Activated T-helper 2 cell treated with anti-CD3 and anti-CD28 coated beads, Interferon-gamma antibody, Interleukin-2, Interleukin-4, amounts not matched to agents 10 μg/mL and 5 μg/mL and 100 μg/mL, durations not matched to agents 14 hours and 24 hours and 36 hours (primary cell): Measurements from ENCODE around the gene SLFNL1. TPM values are rescaled to one million over a fixed set of nuclear protein-coding genes. Genes with fewer than 3 reads are reported as not detected.

Experiments
- DNase-seq: peaks from one replicate; pipeline ENCODE4 v3.0.0; 2021; ENCODE audit warnings: low spot score
- H3K27ac Mint-ChIP-seq: one replicate; pipeline ENCODE4 v1.8.0; 2021; ENCODE audit warnings: mixed read lengths
- H3K27me3 Mint-ChIP-seq: one replicate; pipeline ENCODE4 v1.8.0; 2021; ENCODE audit warnings: low read depth, mixed read lengths
- H3K36me3 Mint-ChIP-seq: one replicate; pipeline ENCODE4 v1.8.0; 2021; ENCODE audit warnings: low read depth, mixed read lengths
- H3K4me1 Mint-ChIP-seq: one replicate; pipeline ENCODE4 v1.8.0; 2021; ENCODE audit warnings: low read depth, mixed read lengths
- H3K4me3 Mint-ChIP-seq: one replicate; pipeline ENCODE4 v1.8.0; 2021; ENCODE audit warnings: low read depth, mild to moderate bottlenecking, moderate library complexity, mixed read lengths
- H3K9me3 Mint-ChIP-seq: one replicate; pipeline ENCODE4 v1.8.0; 2021; ENCODE audit warnings: mixed read lengths
- intact Hi-C: fragments of 100-400 bp; cut with micrococcal nuclease; formaldehyde crosslinking; loops from one replicate; pipeline ENCODE4 v1.15.1; 2023
- total RNA-seq: library from RNA; stranded (reverse); gene quantifications from 2 replicates; pipeline ENCODE4 v1.2.3, GENCODE V29; 2022

The SLFNL1 gene
- total RNA-seq, 1 donor from 2014 or later = 0.14 TPM

- Mint-ChIP-seq H3K9me3 (no peaks in the 10 kb centered on the region), H3K4me3 (no peak overlapping the region), H3K4me1 (peaks cover 9% of the 10 kb centered on the region), H3K27me3 (no peaks in the 10 kb centered on the region), H3K36me3 (peaks cover 91% of the 10 kb centered on the region), H3K27ac (no peak overlapping the region)
- no peak for DNase-seq
- intact Hi-C loops = no loop called here
Measured at GRCh38 chr1:40997096-40997495, 24.4 kb downstream of the SLFNL1 start.

- no peaks in the 10 kb centered on the region for H3K27me3 Mint-ChIP-seq
- H3K4me1 Mint-ChIP-seq = peaks cover 31% of the 10 kb centered on the region
- H3K36me3 Mint-ChIP-seq = peaks cover 98% of the 10 kb centered on the region
- no peak overlapping the region for H3K4me3 Mint-ChIP-seq
- H3K27ac Mint-ChIP-seq = no peak overlapping the region
- intact Hi-C loops = loop anchor here (10.0 kb wide), 2 partner anchors 256 to 1696 kb away; partner anchors contain the start of genes SCMH1 and YBX1
- no peak for DNase-seq
- H3K9me3 Mint-ChIP-seq = no peaks in the 10 kb centered on the region
Measured at GRCh38 chr1:40989066-40989465, 32.5 kb downstream of the SLFNL1 start.

GRCh38 chr1:40988280-40988679, 33.2 kb downstream of the SLFNL1 start:
- Mint-ChIP-seq H3K36me3 (peaks cover 98% of the 10 kb centered on the region), H3K27me3 (no peaks in the 10 kb centered on the region), H3K9me3 (no peaks in the 10 kb centered on the region), H3K27ac (peak overlapping the region; percentile 40), H3K4me3 (no peak overlapping the region), H3K4me1 (peaks cover 38% of the 10 kb centered on the region)
- DNase-seq = no peak
- intact Hi-C loops = loop anchor here (10.0 kb wide), 2 partner anchors 257 to 1697 kb away; partner anchors contain the start of genes SCMH1 and YBX1

- no peaks in the 10 kb centered on the region for H3K9me3 Mint-ChIP-seq
- peak overlapping the region; percentile 55 for H3K27ac Mint-ChIP-seq
- intact Hi-C loops = loop anchor here (10.0 kb wide), 2 partner anchors 257 to 1697 kb away; partner anchors contain the start of genes SCMH1 and YBX1
- H3K4me1 Mint-ChIP-seq = peaks cover 43% of the 10 kb centered on the region
- no peak for DNase-seq
- peaks cover 98% of the 10 kb centered on the region for H3K36me3 Mint-ChIP-seq
- H3K27me3 Mint-ChIP-seq = no peaks in the 10 kb centered on the region
- H3K4me3 Mint-ChIP-seq = no peak overlapping the region
Measured at GRCh38 chr1:40987439-40988276, 33.9 kb downstream of the SLFNL1 start.

- Mint-ChIP-seq H3K36me3 (peaks cover 98% of the 10 kb centered on the region), H3K27me3 (no peaks in the 10 kb centered on the region), H3K4me1 (peaks cover 50% of the 10 kb centered on the region), H3K9me3 (no peaks in the 10 kb centered on the region), H3K27ac (peak overlapping the region; percentile 55), H3K4me3 (no peak overlapping the region)
- no peak for DNase-seq
- intact Hi-C loops = loop anchor here (10.0 kb wide), 2 partner anchors 258 to 1698 kb away; partner anchors contain the start of genes SCMH1 and YBX1
Measured at GRCh38 chr1:40986956-40987355, 34.6 kb downstream of the SLFNL1 start.

GRCh38 chr1:40986328-40986783, 35.2 kb downstream of the SLFNL1 start:
- peaks cover 96% of the 10 kb centered on the region for H3K36me3 Mint-ChIP-seq
- H3K27ac Mint-ChIP-seq = peak overlapping the region; percentile 72
- no peak overlapping the region for H3K4me3 Mint-ChIP-seq
- intact Hi-C loops = loop anchor here (10.0 kb wide), 2 partner anchors 258 to 1698 kb away; partner anchors contain the start of genes SCMH1 and YBX1
- no peaks in the 10 kb centered on the region for H3K9me3 Mint-ChIP-seq
- no peak for DNase-seq
- peaks cover 54% of the 10 kb centered on the region for H3K4me1 Mint-ChIP-seq
- H3K27me3 Mint-ChIP-seq = no peaks in the 10 kb centered on the region

GRCh38 chr1:40985875-40986274, 35.6 kb downstream of the SLFNL1 start:
- no peak overlapping the region for H3K4me3 Mint-ChIP-seq
- DNase-seq = no peak
- intact Hi-C loops = loop anchor here (10.0 kb wide), 2 partner anchors 259 to 1699 kb away; partner anchors contain the start of genes SCMH1 and YBX1

GRCh38 chr1:40985161-40985560, 36.4 kb downstream of the SLFNL1 start:
- Mint-ChIP-seq H3K36me3 (peaks cover 95% of the 10 kb centered on the region), H3K9me3 (no peaks in the 10 kb centered on the region), H3K27ac (peak overlapping the region; percentile 72), H3K4me1 (peaks cover 58% of the 10 kb centered on the region), H3K27me3 (no peaks in the 10 kb centered on the region), H3K4me3 (no peak overlapping the region)
- intact Hi-C loops = loop anchor here (10.0 kb wide), 2 partner anchors 260 to 1700 kb away; partner anchors contain the start of genes SCMH1 and YBX1
- no peak for DNase-seq

More at GRCh38 chr1:40985875-40986274, 35.6 kb downstream of the SLFNL1 start:
- Mint-ChIP-seq H3K9me3 (no peaks in the 10 kb centered on the region), H3K27ac (peak overlapping the region; percentile 72), H3K4me1 (peaks cover 59% of the 10 kb centered on the region), H3K27me3 (no peaks in the 10 kb centered on the region), H3K36me3 (peaks cover 96% of the 10 kb centered on the region)

GRCh38 chr1:40984531-40984930, 37.0 kb downstream of the SLFNL1 start:
- Mint-ChIP-seq H3K4me1 (peaks cover 58% of the 10 kb centered on the region), H3K9me3 (no peaks in the 10 kb centered on the region), H3K27ac (peak overlapping the region; percentile 93), H3K4me3 (peak overlapping the region; percentile 66), H3K36me3 (peaks cover 89% of the 10 kb centered on the region), H3K27me3 (no peaks in the 10 kb centered on the region)
- intact Hi-C loops = loop anchor here (1.0 to 10.0 kb wide), 4 partner anchors 19 to 1700 kb away; partner anchors contain the start of genes NFYC, SCMH1 and YBX1
- no peak for DNase-seq

- peak overlapping the region; percentile 66 for H3K4me3 Mint-ChIP-seq
- H3K27ac Mint-ChIP-seq = peak overlapping the region; percentile 93
- DNase-seq = no peak
- intact Hi-C loops = loop anchor here (1.0 to 10.0 kb wide), 4 partner anchors 19 to 1701 kb away; partner anchors contain the start of genes NFYC, SCMH1 and YBX1
- H3K27me3 Mint-ChIP-seq = no peaks in the 10 kb centered on the region
- peaks cover 84% of the 10 kb centered on the region for H3K36me3 Mint-ChIP-seq
- peaks cover 59% of the 10 kb centered on the region for H3K4me1 Mint-ChIP-seq
- no peaks in the 10 kb centered on the region for H3K9me3 Mint-ChIP-seq
Measured at GRCh38 chr1:40984066-40984465, 37.5 kb downstream of the SLFNL1 start.

- intact Hi-C loops = loop anchor here (5.0 to 10.0 kb wide), 3 partner anchors 262 to 1702 kb away; partner anchors contain the start of genes NFYC, SCMH1 and YBX1
- Mint-ChIP-seq H3K4me1 (peaks cover 59% of the 10 kb centered on the region), H3K36me3 (peaks cover 77% of the 10 kb centered on the region), H3K27me3 (no peaks in the 10 kb centered on the region), H3K9me3 (no peaks in the 10 kb centered on the region), H3K27ac (peak overlapping the region; percentile 78), H3K4me3 (peak overlapping the region; percentile 10)
- DNase-seq = no peak
Measured at GRCh38 chr1:40983286-40983685, 38.2 kb downstream of the SLFNL1 start.

- no peak overlapping the region for H3K4me3 Mint-ChIP-seq
Measured at GRCh38 chr1:40982721-40983120, 38.8 kb downstream of the SLFNL1 start.

More at GRCh38 chr1:40982721-40983120, 38.8 kb downstream of the SLFNL1 start:
- no peaks in the 10 kb centered on the region for H3K9me3 Mint-ChIP-seq
- peaks cover 71% of the 10 kb centered on the region for H3K36me3 Mint-ChIP-seq
- H3K27ac Mint-ChIP-seq = no peak overlapping the region
- DNase-seq = no peak
- peaks cover 59% of the 10 kb centered on the region for H3K4me1 Mint-ChIP-seq
- intact Hi-C loops = loop anchor here (5.0 to 10.0 kb wide), 3 partner anchors 262 to 1702 kb away; partner anchors contain the start of genes NFYC, SCMH1 and YBX1
- H3K27me3 Mint-ChIP-seq = no peaks in the 10 kb centered on the region
